HEK293T (cell line): Measurements from ENCODE around the gene HMX3.

Experiments used
- CTCF ChIA-PET: fragments of 350-600 bp; formaldehyde crosslinking; extraction: SDS; loops from one replicate; lab custom pipeline; 2021; ENCODE audit warnings: antibody characterized with exemption, inconsistent platforms; lab: Yijun Ruan, JAX
- POLR2A ChIA-PET: fragments of 350-600 bp; formaldehyde crosslinking; extraction: SDS; loops from one replicate; lab custom pipeline; 2020; ENCODE audit warnings: antibody characterized with exemption, inconsistent platforms; lab: Yijun Ruan, JAX
- DNase-seq: peaks from one replicate; pipeline ENCODE4 v3.0.0; 2012; ENCODE audit warnings: mixed read lengths; ENCODE audit errors: extremely low spot score
- ARNT ChIP-seq: fragments of 450-650 bp; IDR thresholded peaks from 2 replicates; pipeline ENCODE4 v1.6.1; 2017; ENCODE audit warnings: mild to moderate bottlenecking
- BHLHE40 ChIP-seq: fragments of 450-650 bp; IDR thresholded peaks from 2 replicates; pipeline ENCODE4 v1.6.1; 2016; ENCODE audit warnings: mild to moderate bottlenecking, moderate library complexity, borderline replicate concordance
- CTBP1 ChIP-seq: fragments of 450-650 bp; IDR thresholded peaks from 2 replicates; pipeline ENCODE4 v1.6.1; 2016; ENCODE audit warnings: borderline replicate concordance
- ELF4 ChIP-seq: fragments of 450-650 bp; IDR thresholded peaks from 2 replicates; pipeline ENCODE4 v1.6.1; 2017; ENCODE audit warnings: antibody characterized with exemption
- FOXA1 ChIP-seq: fragments of 450-650 bp; IDR thresholded peaks from 2 replicates; pipeline ENCODE4 v1.6.1; 2016; ENCODE audit warnings: mild to moderate bottlenecking
- FOXK2 ChIP-seq: fragments of 450-650 bp; IDR thresholded peaks from 2 replicates; pipeline ENCODE4 v1.6.1; 2016; ENCODE audit warnings: mild to moderate bottlenecking
- FOXM1 ChIP-seq: fragments of 450-650 bp; IDR thresholded peaks from 2 replicates; pipeline ENCODE4 v1.6.1; 2017; ENCODE audit warnings: mild to moderate bottlenecking, borderline replicate concordance
- HDGF ChIP-seq: fragments of 450-650 bp; IDR thresholded peaks from 2 replicates; pipeline ENCODE4 v1.6.1; 2017; ENCODE audit warnings: antibody characterized with exemption, borderline replicate concordance
- L3MBTL2 ChIP-seq: fragments of 450-650 bp; conservative IDR thresholded peaks from 2 replicates; pipeline ENCODE4 v1.6.1; 2016; ENCODE audit warnings: mild to moderate bottlenecking
- LEF1 ChIP-seq: fragments of 450-650 bp; IDR thresholded peaks from 2 replicates; pipeline ENCODE4 v1.6.1; 2017; ENCODE audit warnings: mild to moderate bottlenecking, borderline replicate concordance
- NFRKB ChIP-seq: fragments of 450-650 bp; IDR thresholded peaks from 2 replicates; pipeline ENCODE4 v1.6.1; 2016; ENCODE audit warnings: mild to moderate bottlenecking, moderate library complexity
- PKNOX1 ChIP-seq: fragments of 450-650 bp; IDR thresholded peaks from 2 replicates; pipeline ENCODE4 v1.6.1; 2016
- SP1 ChIP-seq: fragments of 450-650 bp; IDR thresholded peaks from 2 replicates; pipeline ENCODE4 v1.6.1; 2017
- SUZ12 ChIP-seq: fragments of 450-650 bp; IDR thresholded peaks from 2 replicates; pipeline ENCODE4 v1.6.1; 2016; ENCODE audit warnings: mild to moderate bottlenecking
- TARDBP ChIP-seq: fragments of 450-650 bp; IDR thresholded peaks from 2 replicates; pipeline ENCODE4 v1.6.1; 2016
- ZNF384 ChIP-seq: fragments of 450-650 bp; IDR thresholded peaks from 2 replicates; pipeline ENCODE4 v1.6.1; 2016

Gene HMX3

DNA sequence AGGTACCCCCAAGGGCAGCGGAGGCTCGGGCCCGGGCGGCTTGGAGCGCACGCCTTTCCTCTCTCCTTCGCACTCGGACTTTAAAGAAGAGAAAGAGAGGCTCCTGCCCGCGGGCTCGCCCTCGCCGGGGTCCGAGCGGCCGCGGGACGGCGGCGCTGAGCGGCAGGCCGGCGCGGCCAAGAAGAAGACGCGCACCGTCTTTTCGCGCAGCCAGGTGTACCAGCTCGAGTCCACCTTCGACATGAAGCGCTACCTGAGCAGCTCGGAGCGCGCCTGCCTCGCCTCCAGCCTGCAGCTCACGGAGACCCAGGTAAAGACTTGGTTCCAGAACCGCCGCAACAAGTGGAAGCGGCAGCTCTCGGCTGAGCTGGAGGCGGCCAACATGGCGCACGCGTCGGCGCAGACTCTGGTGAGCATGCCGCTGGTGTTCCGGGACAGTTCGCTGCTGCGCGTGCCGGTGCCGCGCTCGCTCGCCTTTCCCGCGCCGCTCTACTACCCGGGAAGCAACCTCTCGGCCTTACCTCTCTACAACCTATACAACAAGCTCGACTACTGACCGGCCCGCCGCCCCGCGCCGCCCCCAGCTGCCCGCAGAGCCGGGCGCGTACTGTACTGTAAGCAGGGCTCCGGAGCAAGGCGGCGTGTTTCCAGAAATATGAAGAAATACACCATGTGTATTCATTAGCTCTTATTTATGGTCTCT is 13.9 kb downstream of the HMX3 start:
- ChIA-PET CTCF (interaction anchor here (0.6 kb wide), 1 partner anchor 16 kb away, joined by 3 read pairs; no protein-coding TSS in a partner anchor), POLR2A (no interaction called here)

DNA sequence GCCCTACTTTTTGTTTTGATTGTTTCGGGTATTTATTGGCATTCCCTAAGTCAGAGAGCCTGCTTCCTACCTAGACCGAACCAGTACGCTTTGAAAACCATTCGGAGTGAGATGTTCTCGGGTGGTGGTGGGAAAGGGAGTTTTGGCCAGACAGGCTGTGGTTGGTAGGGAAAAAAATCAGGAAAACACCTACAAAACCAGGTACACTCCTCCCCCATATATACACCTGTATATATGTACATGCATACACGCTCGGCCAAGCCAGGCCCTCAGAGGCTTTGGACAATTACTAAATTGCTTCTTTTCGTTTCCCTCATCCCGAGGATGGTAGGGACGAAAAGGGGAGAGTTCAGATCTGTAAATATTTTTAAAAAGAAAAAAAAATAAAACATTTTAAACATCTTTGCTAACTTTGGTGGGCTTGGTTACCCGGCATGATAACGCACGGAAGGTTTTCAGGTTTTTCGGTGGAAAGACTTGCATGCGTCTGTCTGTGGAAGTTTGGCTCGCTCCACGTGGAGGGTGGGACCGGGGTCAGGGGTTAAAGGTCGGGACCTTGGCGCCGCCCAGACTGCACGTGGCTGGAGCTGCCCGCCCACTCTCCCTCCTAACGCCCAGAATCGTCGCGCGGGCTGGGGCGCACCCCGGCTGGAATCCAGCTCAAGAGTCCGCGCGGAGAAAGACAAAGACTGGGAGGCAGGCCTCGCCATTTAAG is 14.7 kb downstream of the HMX3 start:
- no peak for TF ChIP-seq ARNT
- TF ChIP-seq SP1, result no peak
- no peak for TF ChIP-seq FOXM1
- TF ChIP-seq ZNF384, result no peak
- TF ChIP-seq ELF4, result no peak
- TF ChIP-seq LEF1, result no peak
- no peak for TF ChIP-seq PKNOX1
- TF ChIP-seq SUZ12, result no peak
- TF ChIP-seq CTBP1, result no peak
- no peak for TF ChIP-seq FOXA1
- TF ChIP-seq HDGF, result no peak
- no peak for TF ChIP-seq TARDBP
- TF ChIP-seq L3MBTL2, result no peak
- TF ChIP-seq NFRKB, result no peak
- POLR2A ChIA-PET, result no interaction called here
- no peak for DNase-seq
- CTCF ChIA-PET, result no interaction called here

More for the DNA sequence above, 13.9 kb downstream of the HMX3 start:
- no peak for DNase-seq
- no peak for TF ChIP-seq LEF1
- TF ChIP-seq ARNT, result no peak

DNA sequence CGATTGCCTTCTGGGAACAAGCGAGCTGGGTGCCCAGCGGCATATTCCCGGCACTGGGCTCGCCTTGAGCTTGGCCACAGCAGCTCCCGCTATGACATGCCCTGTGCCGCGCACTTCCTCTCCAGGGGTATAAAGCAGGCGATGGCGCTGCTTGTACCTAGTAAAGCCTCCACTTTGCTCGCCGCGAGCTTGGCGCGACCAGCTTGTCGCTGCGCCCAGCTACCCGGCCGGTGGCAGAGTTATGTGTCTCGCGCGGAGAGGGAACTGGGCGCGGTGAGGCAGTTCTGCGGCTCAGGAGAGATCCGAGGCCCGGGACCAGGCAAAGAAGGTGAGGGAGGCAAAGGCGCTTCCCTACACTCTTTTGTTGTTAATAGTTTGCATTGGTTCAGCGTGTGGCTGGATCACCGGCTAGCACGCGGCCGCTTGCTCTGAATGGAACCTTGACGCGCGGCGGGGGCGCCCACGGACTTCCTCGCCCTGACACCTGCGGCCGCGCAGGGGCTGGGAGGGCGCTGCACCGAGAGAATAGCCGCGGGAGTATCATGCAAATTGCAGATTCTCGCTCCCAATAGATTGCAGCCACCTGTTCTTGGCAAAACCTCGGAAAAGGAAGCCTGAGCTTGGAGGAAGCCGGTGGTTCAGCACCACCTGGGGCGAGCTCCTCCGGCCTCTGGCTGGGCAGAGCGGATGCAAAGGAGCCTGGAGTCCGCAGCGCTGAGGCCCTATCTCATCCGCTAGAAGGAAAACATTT is 15.4 kb downstream of the HMX3 start:
- POLR2A ChIA-PET, result no interaction called here
- TF ChIP-seq SP1, result no peak
- no peak for TF ChIP-seq CTBP1
- TF ChIP-seq HDGF, result no peak
- no peak for TF ChIP-seq NFRKB
- TF ChIP-seq LEF1, result no peak
- TF ChIP-seq FOXK2, result no peak
- no peak for TF ChIP-seq ELF4
- TF ChIP-seq FOXM1, result no peak
- TF ChIP-seq TARDBP, result no peak
- no peak for TF ChIP-seq ARNT
- no peak for TF ChIP-seq FOXA1
- TF ChIP-seq ZNF384, result no peak
- no peak for TF ChIP-seq BHLHE40
- TF ChIP-seq PKNOX1, result no peak
- DNase-seq, result no peak
- CTCF ChIA-PET, result no interaction called here

- DNase-seq, result no peak
- ChIA-PET POLR2A (no interaction called here), CTCF (no interaction called here)
- no peak for TF ChIP-seq CTBP1
- no peak for TF ChIP-seq ELF4
- no peak for TF ChIP-seq NFRKB
- TF ChIP-seq BHLHE40, result no peak
- TF ChIP-seq FOXA1, result no peak
- TF ChIP-seq L3MBTL2, result no peak
- TF ChIP-seq SP1, result no peak
- TF ChIP-seq LEF1, result no peak
- TF ChIP-seq ARNT, result no peak
- TF ChIP-seq ZNF384, result no peak
- no peak for TF ChIP-seq SUZ12
- no peak for TF ChIP-seq PKNOX1
- TF ChIP-seq TARDBP, result no peak
- no peak for TF ChIP-seq FOXM1
- TF ChIP-seq FOXK2, result no peak
- TF ChIP-seq HDGF, result no peak
Observed at GRCh38 chr10:123151737-123152135, 16.0 kb downstream of the HMX3 start.

GRCh38 chr10:123153486-123154091 is 17.8 kb downstream of the HMX3 start:
- ChIA-PET POLR2A (interaction anchor here (0.5 to 1.2 kb wide), 29 partner anchors 9 to 326 kb away, joined by 3 to 22 read pairs (median 3); no protein-coding TSS in a partner anchor), CTCF (interaction anchor here (0.6 kb wide), 1 partner anchor 440 kb away, joined by 3 read pairs; no protein-coding TSS in a partner anchor)
- DNase-seq, result no peak
- no peak for TF ChIP-seq SP1
- TF ChIP-seq L3MBTL2, result peak; percentile 100
